HG03460 (cell line): ENCODE data around the gene ADPRH.
"Not testable (repeated sequence)": the region's sequence is repeated elsewhere in the genome, so short reads cannot be mapped to it uniquely, and the experiment has no call there.

ENCODE experiments used
- ATAC-seq: cut with Tn5 transposase; IDR thresholded peaks from one replicate; pipeline ENCODE4 v1.9.1; 2021; ENCODE audit not compliant: unreplicated experiment

ADPRH gene

DNA sequence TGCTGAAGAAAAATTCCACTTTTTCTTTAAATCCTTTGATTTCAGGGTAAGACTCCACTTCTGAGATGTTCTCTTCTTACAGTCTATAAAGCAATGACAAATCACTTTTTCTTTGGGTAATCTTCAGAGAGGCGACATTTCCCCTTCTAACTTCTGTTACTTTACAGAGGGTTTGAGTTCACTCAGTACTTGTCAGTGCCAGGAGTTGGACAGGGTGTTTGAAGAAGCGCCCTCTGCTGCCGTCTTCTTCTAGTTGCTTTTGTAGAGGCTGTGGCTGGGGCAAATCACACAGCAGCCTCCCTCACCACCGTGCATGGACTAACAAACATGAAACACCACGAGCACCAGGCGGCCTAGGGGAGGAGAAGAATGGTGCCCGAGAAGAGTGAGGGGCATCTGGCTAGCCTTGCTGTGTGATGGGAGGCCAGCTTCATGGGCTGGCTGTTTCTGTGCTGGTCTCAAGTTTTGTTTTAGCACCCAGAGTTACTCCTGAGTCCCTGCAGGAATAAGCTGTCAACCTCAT is 19.8 kb upstream of the ADPRH start, which contains the start of gene CD80:
Gene CD80 (minus strand): TSS at position 174 of the 523 bp plus-strand sequence. CDS start 1,886 bp downstream, outside the sequence.
- ATAC-seq = peak; percentile 51

DNA sequence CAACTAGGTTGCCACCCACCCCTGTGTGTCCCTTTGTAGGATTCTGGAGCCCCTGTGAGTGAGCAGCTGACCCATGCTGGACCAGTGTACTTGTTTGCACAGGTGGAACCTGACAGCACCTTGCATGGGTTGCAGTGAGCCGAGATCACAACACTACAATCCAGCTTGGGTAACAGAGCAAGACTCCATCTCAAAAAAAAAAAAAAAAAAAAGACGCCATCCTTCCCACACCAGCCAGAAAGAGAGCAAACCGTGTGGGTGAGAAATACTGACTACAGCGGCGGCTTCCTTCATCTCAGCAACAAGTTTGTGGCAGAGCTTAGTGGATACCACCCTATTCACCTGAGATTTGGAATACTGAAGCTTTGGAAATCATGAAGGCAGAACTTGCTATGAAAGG is 19.1 kb upstream of the ADPRH start:
- ATAC-seq = no peak

DNA sequence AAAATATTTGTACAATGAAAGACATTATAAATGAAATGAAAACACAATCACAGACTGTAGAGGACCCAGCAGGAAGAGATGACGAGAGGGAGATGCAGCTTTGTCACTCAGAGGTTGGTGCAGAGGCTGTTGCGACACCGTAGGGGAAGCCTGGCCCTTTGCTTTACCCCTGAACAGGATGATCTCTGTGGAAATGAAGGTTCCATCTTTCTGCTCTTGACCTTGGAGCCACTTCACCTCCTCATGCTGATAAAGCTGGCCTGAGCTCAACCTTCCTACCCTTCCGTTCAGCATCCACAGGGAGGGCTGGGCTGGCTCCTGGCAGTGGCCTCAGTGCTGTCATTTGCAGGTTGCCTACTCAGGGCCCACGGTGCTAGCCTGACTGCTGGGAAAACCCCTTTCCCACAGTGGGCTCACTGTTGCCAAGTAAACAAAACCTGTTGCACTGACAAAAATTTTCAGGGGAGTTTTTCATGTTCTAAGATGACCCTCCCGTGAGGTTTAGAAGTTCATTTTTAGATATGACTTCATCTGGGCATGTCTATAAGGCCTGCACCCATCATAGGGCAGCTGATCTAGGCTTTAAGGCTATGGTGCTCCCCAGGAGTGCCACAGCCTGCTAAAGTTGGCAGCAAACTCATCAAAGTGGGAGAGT is 16.9 kb upstream of the ADPRH start:
- ATAC-seq = peak; percentile 68

DNA sequence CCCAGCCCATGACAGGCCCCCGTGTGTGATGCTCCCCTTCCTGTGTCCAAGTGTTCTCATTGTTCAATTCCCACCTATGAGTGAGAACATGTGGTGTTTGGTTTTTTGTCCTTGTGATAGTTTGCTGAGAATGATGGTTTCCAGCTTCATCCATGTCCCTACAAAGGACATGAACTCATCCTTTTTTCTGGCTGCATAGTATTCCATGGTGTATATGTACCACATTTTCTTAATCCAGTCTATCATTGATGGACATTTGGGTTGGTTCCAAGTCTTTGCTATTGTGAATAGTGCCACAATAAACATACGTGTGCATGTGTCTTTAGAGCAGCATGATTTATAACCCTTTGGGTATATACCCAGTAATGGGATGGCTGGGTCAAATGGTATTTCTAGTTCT is 16.0 kb upstream of the ADPRH start:
- ATAC-seq = not testable (repeated sequence)

DNA sequence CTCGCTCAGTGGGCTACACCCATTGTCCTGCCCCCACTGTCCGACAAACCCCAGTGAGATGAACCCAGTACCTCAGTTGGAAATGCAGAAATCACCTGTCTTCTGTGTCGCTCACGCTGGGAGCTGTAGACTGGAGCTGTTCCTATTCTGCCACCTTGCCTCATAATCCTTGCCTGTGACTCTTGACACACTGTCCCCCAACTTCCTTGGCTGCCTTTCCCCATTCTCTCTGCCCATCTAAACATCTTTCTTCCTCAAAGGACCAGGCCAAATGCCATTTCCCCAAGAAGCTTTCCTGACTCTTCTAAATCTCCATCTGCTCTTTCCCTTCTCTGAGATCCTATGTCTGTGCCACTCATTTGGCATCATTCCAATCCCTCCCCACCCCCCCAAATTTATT is 10.1 kb upstream of the ADPRH start:
- ATAC-seq = no peak

DNA sequence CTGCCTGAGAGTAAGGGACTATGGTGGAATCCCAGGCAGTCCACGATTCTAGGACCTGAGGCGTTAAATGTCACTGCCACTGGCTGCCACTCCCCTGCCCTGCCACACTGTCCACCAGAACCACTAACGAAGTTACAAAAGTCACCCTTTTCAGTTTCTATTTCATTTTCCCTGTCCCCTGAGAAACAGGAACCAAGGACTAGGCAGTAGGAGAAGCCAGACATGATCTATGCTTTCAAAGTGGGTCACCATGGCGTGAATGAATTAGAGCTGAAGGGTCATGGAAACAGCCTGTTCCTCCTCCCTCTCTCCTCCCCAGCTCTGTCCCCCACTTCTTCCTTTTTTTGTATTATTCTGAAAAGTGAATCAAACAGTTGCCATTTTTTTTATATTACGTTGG is 9.1 kb upstream of the ADPRH start:
- no peak for ATAC-seq

DNA sequence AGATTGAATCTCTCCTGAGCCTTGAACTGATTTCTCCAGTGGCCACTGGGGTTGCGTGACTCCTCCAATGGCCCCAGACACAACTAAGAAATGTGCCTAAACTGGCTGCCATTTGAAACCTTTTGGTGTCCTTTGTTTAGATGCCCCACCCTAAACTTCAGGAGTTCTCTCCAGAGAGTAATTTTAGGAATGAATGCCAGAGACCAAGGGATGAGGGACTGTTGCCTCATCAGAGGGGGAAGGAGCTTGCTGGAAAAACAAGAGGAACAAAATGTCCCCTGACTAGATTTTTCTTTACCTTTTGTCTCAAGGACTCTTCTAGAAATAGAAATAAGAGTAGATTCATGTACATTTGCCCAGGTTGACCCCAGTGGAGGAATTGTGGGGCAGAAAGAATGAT is 8.1 kb upstream of the ADPRH start:
- no peak for ATAC-seq

DNA sequence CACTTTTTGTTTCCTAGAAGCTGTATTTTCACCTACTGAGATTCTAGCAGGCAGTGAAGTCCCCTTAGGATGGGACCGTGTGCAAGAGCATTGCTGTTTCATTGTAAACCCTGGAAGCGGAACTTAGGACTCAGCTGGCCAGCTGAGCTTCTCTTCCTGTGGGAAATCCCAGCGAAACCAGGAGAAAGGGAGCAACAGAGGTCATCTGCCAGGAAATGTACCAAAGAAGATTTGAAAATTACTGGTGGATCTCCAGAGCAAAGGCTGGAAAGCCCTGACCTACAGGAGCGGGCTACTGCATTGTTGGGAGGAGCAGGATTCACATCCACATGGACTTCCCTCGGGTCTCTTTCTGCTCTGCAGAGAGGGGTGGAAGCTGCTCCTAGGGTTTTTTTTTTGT is 7.6 kb upstream of the ADPRH start:
- no peak for ATAC-seq

DNA sequence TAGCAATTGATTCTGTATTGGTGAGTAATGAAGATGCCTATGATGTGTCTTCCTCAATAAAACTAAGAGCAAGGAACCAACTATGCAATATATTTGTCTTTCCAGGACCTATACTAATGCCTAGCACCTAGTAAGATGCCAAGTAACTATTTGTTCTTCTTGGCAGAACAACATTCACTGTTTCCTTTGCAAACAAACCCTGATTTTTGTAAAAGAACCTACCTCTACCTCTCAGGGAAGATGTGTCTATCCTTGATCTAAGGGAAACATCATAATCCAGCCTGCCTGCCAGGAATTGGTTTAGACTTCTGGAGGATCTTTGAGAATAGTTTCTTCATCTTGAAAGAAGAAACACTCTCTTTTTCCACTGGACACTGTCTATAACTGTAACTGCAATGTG is 3.8 kb upstream of the ADPRH start:
- ATAC-seq = no peak

DNA sequence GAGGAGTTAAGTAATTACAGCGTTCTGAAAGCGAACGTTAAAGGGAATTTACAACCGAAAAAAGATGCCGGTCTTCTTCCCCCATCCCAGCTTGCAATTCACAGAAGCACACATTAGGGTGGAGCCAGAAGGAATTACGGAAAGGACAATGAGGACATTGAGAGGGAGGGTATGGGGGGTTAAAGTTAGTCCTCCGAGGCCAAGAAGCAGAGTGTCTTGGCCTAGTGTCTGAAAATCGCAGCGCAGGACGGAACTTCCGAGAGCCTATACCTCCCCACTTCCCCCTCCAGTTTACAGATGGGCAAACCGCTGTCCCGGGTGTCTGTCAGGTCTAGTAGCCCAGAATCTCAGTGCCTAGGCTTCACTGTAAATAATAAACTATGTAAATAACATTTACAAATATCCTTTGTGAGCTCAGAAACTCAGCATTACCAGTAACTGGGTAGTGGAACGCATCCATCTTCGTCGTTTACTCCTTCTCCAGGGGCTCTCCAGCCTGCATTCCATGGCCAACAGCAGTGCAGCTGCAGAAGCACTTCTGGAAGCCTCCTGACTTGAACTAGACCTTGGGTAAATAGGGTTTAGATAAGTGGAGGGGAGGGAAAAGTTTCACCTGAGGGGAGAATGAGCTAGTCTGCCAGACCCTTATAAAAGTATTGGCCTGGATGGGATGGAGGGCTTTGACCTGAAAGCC is 922 bp downstream of the ADPRH start:
- peak; percentile 85 for ATAC-seq

DNA sequence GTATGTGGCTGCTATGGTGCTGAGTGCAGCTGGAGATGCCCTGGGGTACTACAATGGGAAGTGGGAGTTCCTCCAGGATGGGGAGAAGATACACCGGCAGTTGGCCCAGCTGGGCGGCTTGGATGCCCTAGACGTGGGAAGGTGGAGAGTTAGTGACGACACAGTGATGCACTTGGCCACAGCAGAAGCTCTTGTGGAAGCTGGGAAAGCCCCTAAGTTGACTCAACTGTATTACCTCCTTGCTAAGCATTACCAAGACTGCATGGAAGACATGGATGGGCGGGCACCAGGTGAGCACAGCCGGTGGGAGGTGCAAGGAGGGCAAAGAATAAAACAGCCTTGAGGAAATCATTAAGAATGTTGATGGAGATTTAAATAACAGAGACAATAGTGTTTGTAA is 2.9 kb downstream of the ADPRH start:
- ATAC-seq = no peak

DNA sequence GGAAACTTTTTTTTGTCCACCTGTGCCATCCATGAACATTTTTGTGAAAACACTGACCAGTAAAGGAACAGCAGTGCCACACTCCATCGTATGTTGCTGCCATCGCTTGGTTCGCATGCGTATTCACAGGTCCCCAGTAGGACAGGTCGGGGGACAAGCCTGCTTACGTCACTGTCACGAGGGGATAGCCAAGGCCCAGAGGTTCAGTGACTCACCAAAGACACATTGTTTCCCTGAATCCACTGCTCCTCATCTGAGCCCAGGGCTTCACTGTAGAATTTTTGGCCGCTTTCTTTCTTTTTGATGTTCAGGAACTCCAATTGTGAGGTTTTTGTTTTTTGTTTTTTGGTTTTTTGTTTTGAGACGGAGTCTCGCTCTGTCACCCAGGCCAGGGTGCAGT is 5.9 kb downstream of the ADPRH start:
- no peak for ATAC-seq

DNA sequence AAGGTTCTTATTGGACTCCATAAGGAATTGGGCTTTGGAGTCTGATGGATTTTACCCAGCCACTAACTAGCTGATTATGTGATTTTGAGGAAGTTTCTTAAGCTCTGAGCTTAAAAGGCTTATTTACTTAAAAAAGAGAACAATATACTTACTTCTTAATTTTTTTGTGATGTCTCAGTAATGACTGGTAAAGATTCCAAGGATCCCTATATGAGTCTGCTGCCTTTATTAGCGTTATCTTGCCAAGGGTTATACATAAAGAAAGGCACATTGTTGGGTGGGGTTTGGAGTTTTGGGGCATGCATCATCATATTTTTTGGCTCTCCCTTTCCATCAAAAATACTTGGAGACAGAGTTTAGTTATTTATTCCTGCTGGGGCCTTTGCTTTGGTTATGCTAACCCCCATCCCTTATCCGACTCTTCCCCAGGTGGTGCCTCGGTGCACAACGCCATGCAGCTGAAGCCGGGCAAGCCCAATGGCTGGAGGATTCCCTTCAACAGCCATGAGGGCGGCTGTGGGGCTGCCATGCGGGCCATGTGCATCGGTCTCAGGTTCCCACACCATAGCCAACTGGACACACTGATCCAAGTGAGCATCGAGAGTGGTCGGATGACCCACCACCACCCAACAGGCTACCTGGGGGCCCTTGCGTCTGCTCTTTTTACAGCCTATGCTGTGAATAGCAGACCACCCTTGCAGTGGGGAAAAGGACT is 6.7 kb downstream of the ADPRH start:
- no peak for ATAC-seq

DNA sequence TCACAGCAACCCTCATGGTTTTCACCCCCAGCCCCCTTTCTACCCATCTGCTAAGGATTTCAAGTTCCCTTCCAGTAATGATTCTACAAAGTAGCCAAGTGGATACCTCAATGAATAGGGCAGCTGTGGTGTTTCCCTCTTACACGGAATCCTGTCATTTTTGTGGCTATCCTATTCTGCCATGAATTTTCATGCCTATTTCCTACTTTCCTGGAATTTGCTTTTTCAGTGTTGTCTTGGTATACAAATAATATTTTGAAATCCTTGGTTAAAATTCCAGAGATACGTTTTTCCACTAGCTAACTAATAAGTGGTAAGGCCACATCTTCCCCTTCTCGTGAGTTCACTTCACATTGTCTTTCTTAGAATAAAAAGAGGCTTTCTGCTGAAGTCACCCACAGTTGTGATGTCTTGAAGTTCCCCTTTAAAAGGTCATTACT is 7.5 kb downstream of the ADPRH start:
- ATAC-seq = no peak

DNA sequence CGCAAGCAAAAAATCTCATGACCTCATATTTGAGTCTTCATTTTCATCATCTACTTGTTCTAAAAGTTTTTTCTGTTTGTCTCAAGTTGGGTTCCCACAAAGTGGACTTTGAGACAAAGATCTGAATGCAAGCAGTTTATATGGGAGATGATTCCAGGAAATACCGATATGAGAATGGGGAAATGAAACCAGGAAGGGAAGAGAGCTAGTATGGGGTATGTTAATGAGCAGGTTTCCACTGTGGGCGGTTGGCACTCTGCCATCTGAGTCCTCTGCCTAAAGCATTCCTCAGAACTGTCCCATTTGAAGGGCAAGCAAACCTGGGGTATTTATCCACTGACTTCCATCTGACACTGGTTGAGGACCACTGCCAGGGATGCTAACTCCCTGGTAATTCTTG is 8.8 kb downstream of the ADPRH start:
- ATAC-seq = no peak

DNA sequence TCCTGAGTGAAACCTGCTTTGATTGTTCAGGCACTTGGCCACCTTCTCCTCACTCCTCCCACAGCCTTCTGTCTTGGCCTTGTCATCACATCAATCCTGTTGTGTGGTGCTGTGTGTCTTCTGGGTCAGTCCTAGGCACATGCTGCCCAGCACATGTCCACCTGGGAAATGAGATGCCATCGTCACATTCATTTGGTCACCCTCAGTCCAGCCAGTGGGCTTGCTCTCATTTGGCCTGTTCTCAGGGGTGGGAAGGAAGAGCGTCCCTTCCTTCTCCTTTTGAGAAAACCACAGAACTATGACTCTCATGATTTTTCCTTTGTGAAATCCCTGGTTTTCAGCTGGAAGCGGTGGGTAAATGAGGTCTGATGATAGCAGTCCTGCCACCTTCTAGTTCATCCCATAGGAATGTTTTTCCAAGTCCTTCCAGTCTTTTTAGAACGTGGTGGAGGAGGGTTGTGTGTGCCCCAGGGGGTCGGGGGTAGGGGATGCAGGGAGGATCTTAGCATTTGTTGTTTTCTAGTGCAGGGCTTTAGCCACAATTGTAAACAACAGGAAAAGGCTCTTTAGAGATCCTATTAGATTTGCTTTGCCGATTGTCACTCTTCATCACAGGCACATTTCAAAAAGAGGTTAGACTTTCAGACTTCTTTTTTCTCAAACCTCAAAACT is 9.9 kb downstream of the ADPRH start:
- ATAC-seq = no peak

DNA sequence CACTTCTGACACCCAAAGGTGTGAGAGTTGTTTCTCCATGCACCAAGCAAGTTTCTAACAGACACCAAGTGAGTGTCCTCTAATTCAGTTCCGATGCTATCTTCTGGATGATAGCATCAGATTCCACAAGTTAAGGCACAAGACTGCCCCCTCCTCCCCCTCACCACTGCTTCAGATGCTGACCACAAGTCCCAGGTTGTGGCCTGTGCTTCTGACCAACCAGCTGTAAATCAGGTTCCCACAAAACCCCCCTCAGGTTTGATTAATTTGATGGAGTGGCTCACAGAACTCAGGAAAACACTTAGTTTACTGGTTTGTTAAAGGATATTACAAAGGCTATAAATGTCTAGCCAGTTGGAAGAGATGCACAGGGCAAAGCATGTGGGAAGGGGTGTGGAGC is 11.4 kb downstream of the ADPRH start:
- ATAC-seq = no peak

DNA sequence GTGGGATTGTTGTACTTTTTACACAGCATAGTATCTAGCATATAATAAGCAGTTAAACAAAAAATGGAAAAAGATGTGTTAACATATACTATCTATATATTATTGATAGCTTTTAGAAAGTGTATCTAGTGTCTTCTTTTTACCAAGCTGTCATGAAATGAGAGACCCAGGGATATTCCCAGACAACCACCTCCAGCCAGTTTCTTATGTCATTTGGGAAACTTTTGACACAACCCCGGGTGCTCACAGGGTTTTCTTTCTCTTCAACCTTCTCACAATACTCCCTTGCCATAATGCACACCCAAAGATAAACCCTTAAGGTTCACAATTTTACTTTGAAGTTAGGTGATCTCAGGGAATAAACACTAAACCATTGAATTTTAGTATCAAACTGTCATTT is 13.6 kb downstream of the ADPRH start:
- ATAC-seq = no peak

DNA sequence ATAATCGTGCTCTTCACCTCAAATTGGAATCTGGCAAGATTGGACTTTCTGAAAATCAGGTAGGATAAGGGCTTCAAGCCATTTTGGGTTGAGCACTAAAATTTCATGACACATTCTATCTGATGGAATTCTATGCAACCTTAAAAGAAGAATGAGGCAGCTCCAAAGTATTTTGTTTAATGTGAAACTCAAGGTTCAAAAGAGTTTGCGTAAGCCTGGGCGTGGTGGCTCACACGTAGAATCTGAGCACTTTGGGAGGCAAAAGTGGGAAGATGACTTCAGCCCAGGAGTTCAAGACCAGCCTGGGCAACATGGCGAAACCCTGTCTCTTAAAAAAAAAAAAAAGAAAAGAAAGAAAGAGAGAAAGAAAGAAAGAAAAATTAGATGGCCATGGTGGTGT is 14.8 kb downstream of the ADPRH start:
- no peak for ATAC-seq

DNA sequence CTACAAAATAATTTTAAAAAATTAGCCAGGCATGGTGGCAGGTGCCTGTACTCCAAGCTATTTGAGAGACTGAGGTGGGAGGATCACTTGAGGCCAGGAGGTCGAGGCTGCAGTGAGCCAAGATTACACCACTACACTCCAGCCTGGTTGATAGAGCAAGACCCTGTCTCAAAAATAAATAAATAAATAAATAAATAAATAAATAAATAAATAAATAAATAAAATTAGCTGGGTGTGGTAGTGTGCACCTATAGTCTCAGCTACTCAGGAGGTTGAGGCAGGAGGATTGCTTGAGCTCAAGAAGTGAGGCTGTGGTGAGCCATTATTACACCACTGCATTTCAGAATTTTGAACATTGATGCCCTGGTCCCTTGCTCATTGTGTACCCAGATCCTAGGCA is 15.6 kb downstream of the ADPRH start:
- not testable (repeated sequence) for ATAC-seq

DNA sequence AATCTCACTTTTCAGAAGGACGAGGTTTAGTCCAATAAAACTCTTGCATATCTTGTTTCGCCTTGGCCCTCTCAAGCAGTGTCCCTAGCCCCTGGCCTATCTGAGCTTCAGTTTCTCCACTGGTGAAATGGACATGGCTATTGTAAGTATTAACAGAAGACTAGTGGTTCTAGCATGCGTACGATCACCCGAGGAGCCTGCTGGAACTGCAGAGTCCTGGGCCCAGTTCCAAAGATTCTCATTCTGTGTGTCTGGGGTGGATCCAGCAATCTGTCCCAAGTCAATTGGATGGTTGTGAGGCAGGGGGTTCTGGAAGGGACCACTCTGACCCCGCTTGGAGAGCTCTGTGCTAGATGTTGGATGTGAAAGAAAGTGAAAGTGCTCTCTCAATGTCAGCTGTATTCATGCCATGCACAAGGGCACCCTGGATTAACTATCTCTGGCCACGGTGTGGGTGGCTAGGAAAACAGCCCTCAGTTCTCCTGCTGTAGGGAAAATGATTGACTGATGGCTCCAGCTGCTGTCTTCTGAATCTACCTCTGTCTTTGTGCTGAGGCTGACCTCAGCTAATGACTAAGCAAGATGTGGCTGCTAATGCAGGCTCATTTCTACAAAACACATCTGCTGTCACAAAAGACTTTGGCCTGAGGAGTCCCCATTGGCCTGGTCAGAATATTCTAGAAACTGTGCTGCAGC is 16.5 kb downstream of the ADPRH start:
- no peak for ATAC-seq
